HG02678 (cell line): ENCODE measurements around the gene TCF12.

Source experiments
- ATAC-seq: cut with Tn5 transposase; IDR thresholded peaks from one replicate; pipeline ENCODE4 v1.9.1; 2021; ENCODE audit warnings: mild to moderate bottlenecking, moderate library complexity; ENCODE audit not compliant: unreplicated experiment

Gene TCF12

DNA sequence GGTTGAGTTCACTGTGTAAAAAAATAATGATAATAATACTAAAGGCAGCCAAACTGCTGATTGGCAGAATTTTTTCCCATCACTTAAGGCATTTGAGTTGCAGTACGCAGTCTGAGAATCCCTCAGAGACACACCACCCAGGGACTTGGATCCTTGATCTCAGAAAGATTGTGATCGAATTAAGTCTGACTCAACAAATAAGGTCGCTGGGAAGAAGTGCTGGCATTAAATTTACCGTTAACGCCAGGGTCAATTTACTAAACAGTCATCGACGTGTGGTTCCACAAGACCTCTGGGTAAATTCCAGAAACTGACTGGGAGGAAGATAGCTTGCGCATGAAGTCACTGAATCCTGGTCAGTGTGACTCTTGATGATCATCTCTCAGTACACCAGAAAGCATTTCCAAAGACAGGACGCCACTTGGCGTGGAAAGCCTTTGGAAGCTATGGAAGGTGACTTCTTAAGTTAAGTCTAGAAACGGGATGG, 409.6 kb downstream of the TCF12 start:
- no peak for ATAC-seq

DNA sequence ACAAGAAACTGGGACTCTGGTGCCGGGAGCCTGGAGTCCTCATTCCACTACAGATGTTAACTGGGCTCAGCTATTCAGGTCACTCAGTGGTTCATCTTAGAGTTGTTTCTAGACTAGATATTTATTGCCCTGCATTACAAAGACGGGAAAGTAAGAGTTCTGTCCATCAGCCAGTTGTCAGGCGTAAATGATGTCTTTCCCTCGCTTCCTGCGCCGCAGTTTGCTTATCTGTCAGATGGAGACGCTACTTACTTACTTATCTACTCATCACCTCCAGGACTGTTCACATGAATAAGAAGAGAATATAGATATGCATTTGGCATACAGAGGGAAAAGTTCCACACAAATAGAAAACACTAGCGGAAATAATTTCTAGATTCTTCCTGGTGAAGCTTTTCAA, 410.0 kb downstream of the TCF12 start:
- no peak for ATAC-seq

DNA sequence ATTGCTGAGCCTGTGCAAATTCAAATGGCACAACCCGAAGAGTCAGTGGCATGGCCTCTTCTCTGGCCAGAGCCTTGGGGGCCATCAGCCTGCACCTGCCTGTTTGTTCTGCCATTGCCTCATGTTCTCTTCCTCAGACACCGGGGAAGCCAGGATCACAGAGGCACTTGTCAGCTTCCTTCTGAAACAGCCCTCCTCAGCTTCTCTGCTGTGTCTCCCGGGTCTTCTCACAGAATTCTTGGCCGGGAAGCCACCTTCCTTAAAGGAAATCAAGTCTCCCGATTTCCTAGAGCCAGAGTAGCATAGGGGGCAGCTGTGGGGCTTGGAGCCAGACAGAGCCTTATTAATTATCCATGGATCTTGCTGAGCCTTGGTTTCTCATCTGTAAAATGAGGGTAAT, 410.5 kb downstream of the TCF12 start:
- ATAC-seq, result no peak

DNA sequence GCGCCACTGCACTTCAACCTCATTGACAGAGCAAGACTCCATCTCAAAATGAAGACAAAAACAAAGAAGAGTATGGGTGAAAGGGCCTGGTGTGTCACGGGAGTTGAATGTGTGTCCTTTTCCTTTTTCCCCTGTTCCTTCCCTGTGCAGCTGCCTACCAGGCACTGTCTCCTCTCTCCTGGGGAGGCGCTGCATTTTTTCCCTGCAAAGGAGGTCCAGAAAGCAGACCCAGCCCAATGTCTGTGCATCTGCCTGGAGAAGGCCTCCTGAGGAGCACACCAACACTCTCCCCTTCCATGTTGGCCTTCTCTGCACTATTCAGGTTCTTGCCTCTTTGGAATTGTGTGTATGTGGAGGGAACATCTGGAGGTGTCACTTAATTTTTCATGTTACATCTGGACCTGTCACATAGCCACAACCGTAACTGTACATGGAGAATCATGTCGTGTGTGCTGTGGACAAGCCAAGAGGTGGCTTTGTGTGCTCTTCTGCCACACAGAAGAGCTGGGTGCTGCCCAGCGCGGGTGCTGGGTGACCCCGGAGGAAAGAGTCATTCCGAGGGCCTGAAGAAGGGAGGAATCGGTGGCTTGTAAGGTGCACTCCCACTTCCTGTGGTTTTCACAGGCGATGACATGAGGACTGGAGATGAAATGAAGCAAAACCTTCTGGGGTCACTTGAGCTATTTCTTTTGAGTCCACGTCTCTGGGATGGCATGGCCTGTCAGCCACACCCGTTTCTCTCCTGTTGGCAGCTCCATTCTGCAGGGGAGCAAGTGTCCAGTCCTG, 411.3 kb downstream of the TCF12 start:
- ATAC-seq, result no peak

DNA sequence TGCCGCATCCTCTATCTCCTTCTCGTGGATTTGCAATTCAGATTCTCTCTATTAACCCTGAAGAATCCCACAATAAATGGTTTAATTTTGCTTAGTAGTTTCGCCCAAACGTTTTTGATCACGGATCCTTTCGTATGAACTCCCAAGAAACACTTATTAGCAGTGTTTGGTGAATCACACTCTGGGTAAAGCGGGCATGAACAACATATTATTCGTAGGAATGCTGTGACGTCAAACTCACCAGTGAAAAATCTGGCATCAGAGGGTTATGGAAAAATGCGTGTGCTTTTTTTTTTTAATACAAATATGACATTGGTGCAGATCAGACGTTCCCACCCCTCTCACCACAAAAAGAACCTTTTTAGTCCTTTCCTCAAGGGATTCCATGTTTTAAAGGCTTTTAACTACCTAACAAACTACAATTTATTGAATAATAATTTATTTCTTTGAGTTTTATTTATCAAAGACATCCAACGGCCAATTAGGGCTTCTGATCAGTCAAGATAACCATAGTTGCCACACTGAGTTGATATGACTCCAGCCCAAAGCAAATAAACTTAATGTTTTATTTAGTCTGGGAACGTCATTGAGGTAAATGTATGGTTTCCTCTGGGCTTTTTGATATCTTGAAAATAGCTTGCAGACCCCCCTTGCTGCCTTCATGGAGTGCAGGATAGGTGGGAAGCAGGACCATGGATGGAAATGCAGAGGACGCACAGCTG, 412.3 kb downstream of the TCF12 start:
- no peak for ATAC-seq

DNA sequence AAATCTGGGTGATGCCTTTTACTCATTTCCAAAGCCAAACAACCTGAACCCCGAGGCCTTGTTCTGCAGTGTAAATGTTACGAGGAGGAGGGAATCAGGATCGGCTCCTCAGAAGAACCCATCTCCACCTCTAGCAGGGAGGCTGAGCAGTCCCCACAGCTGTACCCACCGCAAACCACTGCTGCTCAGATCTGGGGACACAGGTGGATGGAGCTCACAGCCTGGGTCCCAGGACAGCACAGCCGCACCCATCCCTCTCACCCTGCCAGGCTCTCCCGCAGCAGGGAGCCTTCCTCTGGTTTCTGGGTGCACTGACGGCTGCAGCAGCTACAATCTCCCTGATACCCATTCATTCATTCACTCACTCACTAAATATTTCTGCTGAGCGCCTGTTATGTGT, 413.9 kb downstream of the TCF12 start:
- ATAC-seq, result no peak

DNA sequence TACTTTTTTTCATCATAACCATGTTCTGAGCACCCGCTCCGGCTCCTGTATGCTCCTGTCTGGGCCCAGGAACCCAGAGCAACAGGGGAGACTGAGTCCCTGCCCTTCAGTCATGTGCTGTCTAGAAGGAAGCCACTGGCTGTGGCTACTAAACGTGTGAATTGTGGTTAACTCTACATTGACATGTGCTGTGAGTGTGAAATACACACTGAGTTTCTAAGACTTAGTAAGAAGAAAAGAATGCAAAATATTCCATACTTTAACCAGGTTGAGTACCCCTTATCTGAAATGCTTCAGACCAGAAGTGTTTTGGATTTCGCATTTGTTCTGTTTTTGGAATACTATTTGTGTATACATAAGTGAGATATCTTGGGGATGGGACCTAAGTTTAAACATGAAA, 415.0 kb downstream of the TCF12 start:
- ATAC-seq, result no peak

DNA sequence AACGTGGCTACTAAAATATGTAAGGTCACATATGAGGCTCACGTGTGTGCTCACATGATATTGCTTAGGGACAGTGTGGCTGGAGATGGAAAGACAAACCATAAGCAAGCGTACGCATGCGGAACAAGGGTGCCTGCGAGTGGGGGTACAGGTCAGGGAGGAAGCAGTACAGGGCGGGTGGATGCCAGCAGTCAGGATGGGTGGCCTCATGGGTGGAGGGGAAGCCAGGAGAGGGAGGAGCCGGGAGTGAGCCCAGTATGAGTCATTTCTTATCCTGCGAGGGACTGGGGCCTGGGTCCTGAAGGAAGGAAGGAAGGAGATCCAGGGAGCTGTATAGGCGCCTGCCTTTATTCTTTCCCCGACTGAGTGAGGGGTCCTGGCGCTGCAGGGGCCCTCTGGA, 415.8 kb downstream of the TCF12 start:
- no peak for ATAC-seq

DNA sequence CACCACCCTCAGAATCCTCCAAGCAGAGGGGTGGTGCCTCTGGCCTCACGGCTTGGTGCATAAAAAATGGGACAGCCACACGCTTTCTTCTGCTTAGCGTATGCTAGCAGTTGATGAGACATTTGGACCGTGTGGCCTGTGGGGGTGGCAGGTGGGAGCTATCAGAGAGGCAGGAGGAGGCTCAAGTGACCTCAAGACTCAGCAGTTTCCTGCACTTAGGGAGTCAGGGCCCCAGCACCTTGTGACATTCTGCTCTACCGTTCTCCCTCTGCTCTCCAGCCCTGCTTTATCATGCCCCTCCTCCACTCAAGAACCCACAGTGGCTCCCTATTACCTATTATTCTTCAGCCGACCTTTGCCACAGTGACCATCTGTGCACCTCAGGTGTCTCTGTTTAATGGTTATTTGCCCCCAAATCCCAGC, 416.9 kb downstream of the TCF12 start:
- ATAC-seq, result no peak

DNA sequence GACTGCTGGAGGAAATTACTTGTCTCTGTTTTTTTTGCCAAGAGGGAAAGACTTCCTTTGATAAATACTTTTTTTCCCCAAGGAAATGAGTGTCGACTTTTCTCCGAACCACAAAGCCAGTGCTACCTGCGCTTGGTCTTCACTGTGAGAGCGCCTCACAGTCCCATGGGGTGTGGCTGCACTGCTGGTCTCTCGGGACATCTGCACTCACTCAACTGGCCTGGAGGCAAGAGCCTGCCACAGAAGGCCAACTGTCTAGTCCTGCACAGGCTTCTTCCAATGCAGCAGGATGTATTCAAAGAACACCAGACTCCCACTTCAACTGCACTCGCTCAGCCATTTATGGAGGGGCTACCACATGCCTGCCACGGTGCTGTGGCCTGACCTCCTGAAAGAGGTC, 417.3 kb downstream of the TCF12 start:
- no peak for ATAC-seq

DNA sequence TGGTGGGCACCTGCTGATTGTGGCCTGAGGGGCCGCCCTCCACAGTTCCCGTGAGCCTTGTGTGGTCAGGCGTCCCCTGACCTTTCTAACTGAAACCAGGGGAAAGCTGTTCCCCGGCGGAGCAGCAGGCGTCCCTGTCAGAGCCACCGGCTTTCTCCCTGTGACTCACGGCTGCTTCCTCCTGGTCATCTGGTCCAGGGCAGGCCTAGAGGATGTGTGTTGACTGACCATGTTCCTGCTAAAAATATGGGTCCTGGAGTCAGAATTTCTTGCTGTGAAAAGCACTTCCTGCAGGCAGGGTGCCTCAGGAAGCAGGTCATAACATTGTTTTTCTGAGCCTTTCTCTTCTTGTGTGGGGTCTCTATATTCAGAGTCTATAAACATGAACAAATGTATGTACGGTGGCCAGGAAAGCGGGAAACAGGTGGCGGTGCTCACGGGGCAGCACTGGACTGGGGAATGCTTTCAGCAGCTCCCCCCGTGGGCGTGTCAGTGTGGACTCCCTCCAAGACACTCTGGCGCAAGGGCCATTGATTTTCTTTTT, 419.5 kb downstream of the TCF12 start:
- no peak for ATAC-seq

DNA sequence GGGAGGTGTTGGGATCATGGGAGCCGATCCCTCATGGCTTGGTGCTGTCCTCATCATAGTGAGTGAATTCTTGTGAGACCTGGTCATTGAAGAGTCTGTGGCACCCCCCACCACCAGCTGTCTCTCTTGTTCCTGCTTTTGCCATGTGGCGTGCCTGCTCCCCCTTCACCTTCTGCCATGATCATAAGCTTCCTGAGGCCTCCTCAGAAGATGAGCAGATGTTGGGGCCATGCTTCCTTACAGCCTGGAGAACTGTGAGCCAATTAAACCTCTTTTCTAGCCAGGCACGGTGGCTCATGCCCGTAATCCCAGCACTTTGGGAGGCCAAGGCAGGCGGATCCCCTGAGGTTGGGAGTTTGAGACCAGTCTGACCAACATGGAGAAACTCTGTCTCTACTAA, 420.9 kb downstream of the TCF12 start:
- ATAC-seq, result no peak
